ENCODE results near the gene HPD.

Gene HPD

GRCh38 chr12:121799842-121800693, 58.6 kb downstream of the HPD start:
- Histone ChIP-seq H3K4me2 (peak overlapping the region; percentile 48; the same call in 1 of the 2 replicates), H3K79me2 (ENCODE audit: insufficient read depth, low read depth) (peaks cover 23% of the 10 kb centered on the region; the same call in 1 of the 2 replicates), H3K4me3 (IDR thresholded peaks at IDR 0.05; ENCODE audit: insufficient read depth, low read depth, low read length) (no peak overlapping the region), H3K27me3 (ENCODE audit: insufficient read depth, low read depth) (no peaks in the 10 kb centered on the region), H3K4me1 (ENCODE audit: low read depth, poor library complexity, severe bottlenecking) (peaks cover 13% of the 10 kb centered on the region), H4K20me1 (ENCODE audit: insufficient read depth) (no peaks in the 10 kb centered on the region), H3K9ac (peak overlapping the region; percentile 99), H3K36me3 (ENCODE audit: insufficient read depth) (no peaks in the 10 kb centered on the region), H2AFZ (ENCODE audit: low read depth) (no peak overlapping the region), H3K27ac (peak overlapping the region; percentile 100)
- TF ChIP-seq CTCF (conservative IDR thresholded peaks at IDR 0.05; ENCODE audit: low read depth, low read length), result no peak

GRCh38 chr12:121799156-121799841, 59.4 kb downstream of the HPD start:
- H4K20me1 ChIP-seq (ENCODE audit: insufficient read depth), result no peaks in the 10 kb centered on the region
- no peak for TF ChIP-seq CTCF (conservative IDR thresholded peaks at IDR 0.05; ENCODE audit: low read depth, low read length)
- H3K79me2 ChIP-seq (ENCODE audit: insufficient read depth, low read depth), result peaks cover 16% of the 10 kb centered on the region; the same call in 1 of the 2 replicates

GRCh38 chr12:121798787-121799155, 59.9 kb downstream of the HPD start:
- Histone ChIP-seq H3K4me1 (ENCODE audit: low read depth, poor library complexity, severe bottlenecking) (peaks cover 21% of the 10 kb centered on the region), H3K4me3 (IDR thresholded peaks at IDR 0.05; ENCODE audit: insufficient read depth, low read depth, low read length) (no peak overlapping the region), H2AFZ (ENCODE audit: low read depth) (no peak overlapping the region), H3K27me3 (ENCODE audit: insufficient read depth, low read depth) (no peaks in the 10 kb centered on the region), H3K36me3 (ENCODE audit: insufficient read depth) (no peaks in the 10 kb centered on the region), H3K79me2 (ENCODE audit: insufficient read depth, low read depth) (peaks cover 16% of the 10 kb centered on the region; the same call in 1 of the 2 replicates), H3K4me2 (peak overlapping the region; percentile 80), H4K20me1 (ENCODE audit: insufficient read depth) (no peaks in the 10 kb centered on the region), H3K9ac (no peak overlapping the region), H3K27ac (peak overlapping the region; percentile 33; the same call in 1 of the 2 replicates)
- no peak for TF ChIP-seq CTCF (conservative IDR thresholded peaks at IDR 0.05; ENCODE audit: low read depth, low read length)

More at GRCh38 chr12:121799156-121799841, 59.4 kb downstream of the HPD start:
- Histone ChIP-seq H3K27ac (peak overlapping the region; percentile 100), H3K4me1 (ENCODE audit: low read depth, poor library complexity, severe bottlenecking) (peaks cover 21% of the 10 kb centered on the region), H3K27me3 (ENCODE audit: insufficient read depth, low read depth) (no peaks in the 10 kb centered on the region), H3K36me3 (ENCODE audit: insufficient read depth) (no peaks in the 10 kb centered on the region), H2AFZ (ENCODE audit: low read depth) (no peak overlapping the region), H3K4me2 (peak overlapping the region; percentile 80), H3K4me3 (IDR thresholded peaks at IDR 0.05; ENCODE audit: insufficient read depth, low read depth, low read length) (no peak overlapping the region), H3K9ac (peak overlapping the region; percentile 99; the same call in 1 of the 2 replicates)

- peaks cover 21% of the 10 kb centered on the region for H3K4me1 ChIP-seq (ENCODE audit: low read depth, poor library complexity, severe bottlenecking)
- peaks cover 16% of the 10 kb centered on the region; the same call in 1 of the 2 replicates for H3K79me2 ChIP-seq (ENCODE audit: insufficient read depth, low read depth)
- H3K9ac ChIP-seq, result no peak overlapping the region
- no peaks in the 10 kb centered on the region for H3K36me3 ChIP-seq (ENCODE audit: insufficient read depth)
- H3K4me2 ChIP-seq, result peak overlapping the region; percentile 80; the same call in 1 of the 2 replicates
- no peak for TF ChIP-seq CTCF (conservative IDR thresholded peaks at IDR 0.05; ENCODE audit: low read depth, low read length)
- H3K27me3 ChIP-seq (ENCODE audit: insufficient read depth, low read depth), result no peaks in the 10 kb centered on the region
- H3K27ac ChIP-seq, result no peak overlapping the region
- no peak overlapping the region for H3K4me3 ChIP-seq (IDR thresholded peaks at IDR 0.05; ENCODE audit: insufficient read depth, low read depth, low read length)
- H4K20me1 ChIP-seq (ENCODE audit: insufficient read depth), result no peaks in the 10 kb centered on the region
- H2AFZ ChIP-seq (ENCODE audit: low read depth), result no peak overlapping the region
Measured at GRCh38 chr12:121797937-121798786, 60.5 kb downstream of the HPD start.
